H9 (cell line): ENCODE results near the gene TMPRSS12. TPM values are rescaled to one million over a fixed set of nuclear protein-coding genes. Genes with fewer than 3 reads are reported as not detected.
A peak's percentile ranks its signal among the peaks of the same experiment; 100 is the strongest.
"Not testable (repeated sequence)": the region's sequence is repeated elsewhere in the genome, so short reads cannot be mapped to it uniquely, and the experiment has no call there.

Experiments used
- DNase-seq: peaks from one replicate; pipeline ENCODE4 v3.0.0-alpha.2; 2017
- H2AFZ ChIP-seq: one replicate; pipeline ENCODE4 v1.6.1; 2013; ENCODE audit warnings: mild to moderate bottlenecking, low read length, control low read depth, moderate library complexity
- H2AK5ac ChIP-seq: 2 replicates; pipeline ENCODE4 v1.6.1; 2013; ENCODE audit warnings: low read length, control low read depth, mixed read lengths; ENCODE audit not compliant: insufficient read length
- H2BK120ac ChIP-seq: one replicate; pipeline ENCODE4 v1.6.1; 2013; ENCODE audit warnings: low read depth, mild to moderate bottlenecking, low read length, control low read depth, inconsistent platforms; ENCODE audit not compliant: poor library complexity, severe bottlenecking
- H2BK12ac ChIP-seq: 2 replicates; pipeline ENCODE4 v1.6.1; 2013; ENCODE audit warnings: low read length, control low read depth, mixed read lengths, low read depth; ENCODE audit not compliant: insufficient read length
- H2BK15ac ChIP-seq: 2 replicates; pipeline ENCODE4 v1.6.1; 2013; ENCODE audit warnings: low read depth, low read length, control low read depth
- H2BK20ac ChIP-seq: one replicate; pipeline ENCODE4 v1.6.1; 2013; ENCODE audit warnings: low read depth, mild to moderate bottlenecking, low read length, control low read depth, inconsistent platforms; ENCODE audit not compliant: poor library complexity, severe bottlenecking
- H2BK5ac ChIP-seq: 2 replicates; pipeline ENCODE4 v1.6.1; 2013; ENCODE audit warnings: low read length, control low read depth, mixed read lengths; ENCODE audit not compliant: insufficient read length
- H3K14ac ChIP-seq: 2 replicates; pipeline ENCODE4 v1.6.1; 2013; ENCODE audit warnings: low read length, control low read depth; ENCODE audit not compliant: insufficient read depth
- H3K18ac ChIP-seq: 2 replicates; pipeline ENCODE4 v1.6.1; 2013; ENCODE audit warnings: low read depth, mild to moderate bottlenecking, mixed read lengths, low read length, control low read depth; ENCODE audit not compliant: insufficient read length
- H3K23ac ChIP-seq: 2 replicates; pipeline ENCODE4 v1.6.1; 2013; ENCODE audit warnings: low read length, control low read depth, mixed read lengths, low read depth; ENCODE audit not compliant: insufficient read length
- H3K23me2 ChIP-seq: 2 replicates; pipeline ENCODE4 v1.6.1; 2013; ENCODE audit warnings: low read depth, mild to moderate bottlenecking, mixed read lengths, low read length, control low read depth; ENCODE audit not compliant: insufficient read length, poor library complexity, severe bottlenecking
- H3K27ac ChIP-seq: 2 replicates; pipeline ENCODE4 v1.5.1; 2013; ENCODE audit warnings: low read length, control low read depth, mixed read lengths, low read depth; ENCODE audit not compliant: insufficient read length
- H3K27me3 ChIP-seq: 2 replicates; pipeline ENCODE4 v1.6.1; 2013; ENCODE audit warnings: low read length, control low read depth, inconsistent platforms; ENCODE audit not compliant: insufficient read depth
- H3K4ac ChIP-seq: 2 replicates; pipeline ENCODE4 v1.6.1; 2013; ENCODE audit warnings: low read depth, mild to moderate bottlenecking, control low read depth, inconsistent platforms, low read length, moderate library complexity
- H3K4me1 ChIP-seq: 2 replicates; pipeline ENCODE4 v1.6.1; 2013; ENCODE audit warnings: low read length, control low read depth, inconsistent platforms; ENCODE audit not compliant: insufficient read depth
- H3K4me2 ChIP-seq: 2 replicates; pipeline ENCODE4 v1.6.1; 2013; ENCODE audit warnings: low read length, control low read depth, mixed read lengths; ENCODE audit not compliant: insufficient read length, insufficient read depth
- H3K56ac ChIP-seq: 2 replicates; pipeline ENCODE4 v1.6.1; 2013; ENCODE audit warnings: low read depth, mild to moderate bottlenecking, mixed read lengths, low read length, control low read depth; ENCODE audit not compliant: insufficient read length
- H3K79me1 ChIP-seq: 2 replicates; pipeline ENCODE4 v1.6.1; 2013; ENCODE audit warnings: low read depth, mild to moderate bottlenecking, moderate library complexity, low read length, control low read depth, inconsistent platforms; ENCODE audit not compliant: insufficient read depth, poor library complexity, severe bottlenecking
- H3K79me2 ChIP-seq: 2 replicates; pipeline ENCODE4 v1.6.1; 2013; ENCODE audit warnings: low read length, control low read depth, inconsistent platforms; ENCODE audit not compliant: insufficient read depth
- H3K9ac ChIP-seq: 2 replicates; pipeline ENCODE4 v1.6.1; 2013; ENCODE audit warnings: low read length, control low read depth, mixed read lengths; ENCODE audit not compliant: insufficient read length; ENCODE audit errors: extremely low read depth
- H3K9me3 ChIP-seq: one replicate; pipeline ENCODE4 v1.6.1; 2013; ENCODE audit warnings: low read depth, low read length, inconsistent platforms; ENCODE audit not compliant: control insufficient read depth
- H3T11ph ChIP-seq: one replicate; pipeline ENCODE4 v1.6.1; 2013; ENCODE audit warnings: mild to moderate bottlenecking, low read length, control low read depth, inconsistent platforms
- H4K20me1 ChIP-seq: one replicate; pipeline ENCODE4 v1.6.1; 2013; ENCODE audit not compliant: control insufficient read depth, insufficient read length, insufficient read depth
- H4K5ac ChIP-seq: 2 replicates; pipeline ENCODE4 v1.6.1; 2013; ENCODE audit warnings: low read depth, mild to moderate bottlenecking, mixed read lengths, low read length, control low read depth; ENCODE audit not compliant: insufficient read length
- H4K8ac ChIP-seq: replicated peaks from 2 replicates; pipeline ENCODE4 v1.6.1; 2013; ENCODE audit warnings: low read length, control low read depth, mixed read lengths, low read depth; ENCODE audit not compliant: insufficient read length
- H4K91ac ChIP-seq: 2 replicates; pipeline ENCODE4 v1.6.1; 2013; ENCODE audit warnings: low read depth, mild to moderate bottlenecking, moderate library complexity, mixed read lengths, low read length, control low read depth; ENCODE audit not compliant: insufficient read length
- H3K27ac Mint-ChIP-seq, 3 experiments: 2 replicates in 2 of 3; 3 replicates in 1 of 3; pipeline ENCODE4 v1.8.0; 2020 to 2021; ENCODE audit warnings: mixed read lengths in 3 of 3, mild to moderate bottlenecking in 1 of 3, moderate library complexity in 1 of 3
- H3K27me3 Mint-ChIP-seq: 2 replicates; pipeline ENCODE4 v1.8.0; 2021; ENCODE audit warnings: low read depth, mild to moderate bottlenecking, moderate library complexity, mixed read lengths
- H3K36me3 Mint-ChIP-seq, 3 experiments: 2 replicates in 2 of 3; 3 replicates in 1 of 3; pipeline ENCODE4 v1.8.0; 2020 to 2021; ENCODE audit warnings: low read depth in 3 of 3, mixed read lengths in 3 of 3; ENCODE audit not compliant: insufficient read depth in 1 of 3
- H3K4me1 Mint-ChIP-seq, 2 experiments: 2 replicates each; pipeline ENCODE4 v1.8.0; 2020; ENCODE audit warnings: mixed read lengths in 2 of 2
- H3K4me3 Mint-ChIP-seq, 2 experiments: 2 replicates in 1 of 2; 3 replicates in 1 of 2; pipeline ENCODE4 v1.8.0; 2020 to 2021; ENCODE audit warnings: mild to moderate bottlenecking in 2 of 2, mixed read lengths in 2 of 2, moderate library complexity in 1 of 2
- H3K9me3 Mint-ChIP-seq, 2 experiments: 2 replicates in 1 of 2; 3 replicates in 1 of 2; pipeline ENCODE4 v1.8.0; 2020; ENCODE audit warnings: mild to moderate bottlenecking in 2 of 2, mixed read lengths in 2 of 2, moderate library complexity in 1 of 2
- CTCF ChIP-seq: fragments of 200-600 bp; sonication (generic); conservative IDR thresholded peaks from 3 replicates; pipeline ENCODE4 v1.8.0; 2021; ENCODE audit warnings: antibody characterized with exemption, mild to moderate bottlenecking
- WGBS: extraction: QIAGEN DNeasy Blood & Tissue Kit; methylation state at CpG from one replicate; pipeline ENCODE4 v1.1.7; 2013; ENCODE audit warnings: missing lambda C conversion rate, low lambda C conversion rate, mixed read lengths; ENCODE audit not compliant: insufficient read length; ENCODE audit errors: extremely low coverage; 5-methylcytosine and 5-hydroxymethylcytosine counted together
- total RNA-seq: library from RNA; stranded (reverse); gene quantifications from 2 replicates; pipeline ENCODE4 v1.2.1, GENCODE V29; 2021

Gene TMPRSS12
- total RNA-seq, 1 experiment from 2014 or later, result not detected

- Histone ChIP-seq H4K8ac (no peak overlapping the region), H3K27ac (no peak overlapping the region), H3K14ac (no peak overlapping the region), H2AFZ (no peak overlapping the region), H3K9ac (no peak overlapping the region), H3K4ac (no peak overlapping the region), H3K23ac (no peak overlapping the region), H3K4me2 (no peak overlapping the region), H2BK5ac (no peak overlapping the region), H3K56ac (no peak overlapping the region), H2BK12ac (no peak overlapping the region), H3K79me1 (no peaks in the 10 kb centered on the region), H3K9me3 (no peaks in the 10 kb centered on the region), H2BK20ac (no peak overlapping the region), H2BK15ac (no peak overlapping the region), H3K27me3 (no peaks in the 10 kb centered on the region), H2AK5ac (no peak overlapping the region), H2BK120ac (no peak overlapping the region), H4K20me1 (no peaks in the 10 kb centered on the region), H3T11ph (no peak overlapping the region), H3K18ac (no peak overlapping the region), H3K23me2 (no peaks in the 10 kb centered on the region), H4K5ac (no peak overlapping the region), H3K4me1 (no peaks in the 10 kb centered on the region), H4K91ac (no peak overlapping the region), H3K79me2 (no peaks in the 10 kb centered on the region)
- no peak for DNase-seq
- Mint-ChIP-seq H3K27ac (peak overlapping the region in 1 of 3 experiments; percentile 59; a peak in 1 of 7 replicates), H3K27me3 (no peaks in the 10 kb centered on the region), H3K36me3 (peaks cover 0 to 3% (median 2%) of the 10 kb centered on the region in 3 experiments; a peak in 3 of 7 replicates), H3K4me1 (no peaks in the 10 kb centered on the region), H3K4me3 (no peak overlapping the region), H3K9me3 (peaks cover 4 to 7% of the 10 kb centered on the region in 2 experiments)
- no CpG with 5 or more reads among the region's 4 CpGs for WGBS
- no peak for TF ChIP-seq CTCF
Measured at GRCh38 chr12:50901685-50902113, 59.0 kb downstream of the TMPRSS12 start.

- not testable (repeated sequence) for H3K79me1 ChIP-seq, H2BK20ac ChIP-seq, H3K9me3 ChIP-seq, H3K9ac ChIP-seq, H3K4ac ChIP-seq, H3K79me2 ChIP-seq, H3K56ac ChIP-seq, H3K4me3 Mint-ChIP-seq, H4K91ac ChIP-seq, H3K23me2 ChIP-seq, H2BK120ac ChIP-seq, H4K20me1 ChIP-seq, H2BK15ac ChIP-seq, H3K27ac Mint-ChIP-seq, H3K23ac ChIP-seq, H3T11ph ChIP-seq, H4K8ac ChIP-seq, H2AFZ ChIP-seq, H2BK12ac ChIP-seq, H2AK5ac ChIP-seq, H3K27me3 Mint-ChIP-seq, H3K18ac ChIP-seq, H3K14ac ChIP-seq, H3K27ac ChIP-seq, H4K5ac ChIP-seq, H3K4me1 ChIP-seq, H3K4me2 ChIP-seq, H3K27me3 ChIP-seq, H2BK5ac ChIP-seq, DNase-seq
- Mint-ChIP-seq H3K9me3 (peaks cover 25 to 30% of the 10 kb centered on the region in 2 experiments), H3K36me3 (peaks cover 13 to 26% (median 26%) of the 10 kb centered on the region in 3 experiments), H3K4me1 (peaks cover 17 to 20% of the 10 kb centered on the region in 2 experiments)
- no CpG with 5 or more reads among the region's 5 CpGs for WGBS
Measured at GRCh38 chr12:50908479-50908878, 65.8 kb downstream of the TMPRSS12 start.
